HEK293 (cell line): ENCODE data around the gene ASAP2.

Experiments
- CTCF ChIA-PET: fragments of 350-600 bp; formaldehyde crosslinking; extraction: SDS; loops from one replicate; lab custom pipeline; 2021; ENCODE audit warnings: antibody characterized with exemption; lab: Yijun Ruan, JAX
- POLR2A ChIA-PET: fragments of 300-600 bp; formaldehyde crosslinking; extraction: SDS; loops from one replicate; lab custom pipeline; 2020; ENCODE audit warnings: antibody characterized with exemption, inconsistent platforms; lab: Yijun Ruan, JAX
- H3K27ac ChIP-seq: fragments of 200-500 bp; sonication (Bioruptor generic); 2 replicates; pipeline ENCODE4 v1.5.1; 2014; ENCODE audit warnings: low read depth, low read length, control low read depth, inconsistent platforms; ENCODE audit errors: extremely low read depth
- H3K36me3 ChIP-seq, 2 experiments: fragments of 200-500 bp in 1 of 2; sonication (Bioruptor generic) in 1 of 2; 1 replicate in 1 of 2; 2 replicates in 1 of 2; pipeline ENCODE4 v1.5.1; 2014 to 2017; ENCODE audit warnings: inconsistent platforms in 2 of 2, low read length in 2 of 2; ENCODE audit not compliant: control insufficient read depth in 2 of 2, insufficient read depth in 1 of 2
- H3K4me1 ChIP-seq: fragments of 200-500 bp; sonication (Bioruptor generic); 2 replicates; pipeline ENCODE4 v1.5.1; 2014; ENCODE audit warnings: mild to moderate bottlenecking, low read length, inconsistent platforms; ENCODE audit not compliant: control insufficient read depth, insufficient read depth
- H3K4me3 ChIP-seq: 2 replicates; pipeline ENCODE4 v1.5.1; 2011; ENCODE audit warnings: low read depth, mild to moderate bottlenecking, control low read depth, low read length, moderate library complexity
- H3K9me3 ChIP-seq: fragments of 200-500 bp; sonication (Bioruptor generic); 2 replicates; pipeline ENCODE4 v1.5.1; 2014; ENCODE audit warnings: low read depth, low read length, inconsistent platforms; ENCODE audit not compliant: control insufficient read depth, insufficient read depth
- KLF8 ChIP-seq: fragments of 450-650 bp; formaldehyde crosslinking; IDR thresholded peaks from 2 replicates; pipeline ENCODE4 v1.5.1; 2016; ENCODE audit warnings: missing biosample characterization, missing genetic modification characterization
- MYNN ChIP-seq: fragments of 450-650 bp; formaldehyde crosslinking; IDR thresholded peaks from 2 replicates; pipeline ENCODE4 v1.5.1; 2016; ENCODE audit warnings: missing biosample characterization, missing genetic modification characterization, borderline replicate concordance
- ZBTB10 ChIP-seq: fragments of 450-650 bp; formaldehyde crosslinking; IDR thresholded peaks from 2 replicates; pipeline ENCODE4 v1.5.1; 2016; ENCODE audit warnings: missing biosample characterization, missing genetic modification characterization
- ZBTB20 ChIP-seq: fragments of 450-650 bp; formaldehyde crosslinking; IDR thresholded peaks from 2 replicates; pipeline ENCODE4 v1.5.1; 2016; ENCODE audit warnings: missing biosample characterization, missing genetic modification characterization
- ZBTB49 ChIP-seq: fragments of 450-650 bp; formaldehyde crosslinking; IDR thresholded peaks from 2 replicates; pipeline ENCODE4 v1.5.1; 2016; ENCODE audit warnings: missing biosample characterization, missing genetic modification characterization, low read depth
- ZNF169 ChIP-seq: fragments of 450-650 bp; formaldehyde crosslinking; IDR thresholded peaks from 2 replicates; pipeline ENCODE4 v1.5.1; 2016; ENCODE audit warnings: missing biosample characterization, missing genetic modification characterization
- ZNF501 ChIP-seq: fragments of 450-650 bp; formaldehyde crosslinking; IDR thresholded peaks from 2 replicates; pipeline ENCODE4 v1.5.1; 2016; ENCODE audit warnings: missing biosample characterization, missing genetic modification characterization
- ZNF518A ChIP-seq: fragments of 450-650 bp; formaldehyde crosslinking; conservative IDR thresholded peaks from 2 replicates; pipeline ENCODE4 v1.5.1; 2016; ENCODE audit warnings: low read depth, missing biosample characterization, missing genetic modification characterization
- ZNF610 ChIP-seq: fragments of 450-650 bp; formaldehyde crosslinking; IDR thresholded peaks from 2 replicates; pipeline ENCODE4 v1.5.1; 2016; ENCODE audit warnings: missing biosample characterization, missing genetic modification characterization, borderline replicate concordance
- ZNF704 ChIP-seq: fragments of 450-650 bp; formaldehyde crosslinking; IDR thresholded peaks from 2 replicates; pipeline ENCODE4 v1.5.1; 2016; ENCODE audit warnings: missing biosample characterization, missing genetic modification characterization
- ZNF776 ChIP-seq: fragments of 450-650 bp; formaldehyde crosslinking; IDR thresholded peaks from 2 replicates; pipeline ENCODE4 v1.5.0; 2017; ENCODE audit warnings: missing biosample characterization, missing genetic modification characterization, borderline replicate concordance
- TF ChIP-seq, protein P1 (sequence below): fragments of 450-650 bp; IDR thresholded peaks from 2 replicates; pipeline ENCODE4 v1.5.1; 2018; ENCODE audit warnings: missing biosample characterization, missing genetic modification characterization

The ASAP2 gene

GRCh38 chr2:9213477-9214051 lies 7.0 kb downstream of the ASAP2 start (continued):
- TF ChIP-seq ZBTB49 (tag by site-specific recombination), result no peak

DNA sequence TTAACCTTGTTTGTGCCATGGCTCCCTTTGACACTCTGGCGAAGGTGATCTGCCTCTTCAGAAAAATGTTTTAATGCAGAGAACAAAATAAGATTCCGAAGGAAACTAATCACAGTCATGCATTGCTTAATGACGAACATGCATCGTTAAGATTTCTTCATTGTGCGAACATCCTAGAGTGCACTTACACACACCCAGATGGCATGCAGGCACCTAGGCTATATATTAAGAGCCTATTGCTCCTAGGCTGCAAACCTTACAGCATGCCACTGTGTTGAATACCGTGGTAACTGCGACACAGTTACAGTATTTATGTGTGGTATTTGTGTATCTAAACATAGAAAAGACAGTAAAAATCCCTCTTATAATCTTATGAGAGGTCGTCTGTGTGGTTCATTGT lies 8.3 kb downstream of the ASAP2 start:
- TF ChIP-seq ZBTB20 (tag by site-specific recombination), result no peak
- TF ChIP-seq ZBTB10 (tag by site-specific recombination), result no peak
- TF ChIP-seq ZNF501 (tag by site-specific recombination), result no peak
- TF ChIP-seq, protein P1, sequence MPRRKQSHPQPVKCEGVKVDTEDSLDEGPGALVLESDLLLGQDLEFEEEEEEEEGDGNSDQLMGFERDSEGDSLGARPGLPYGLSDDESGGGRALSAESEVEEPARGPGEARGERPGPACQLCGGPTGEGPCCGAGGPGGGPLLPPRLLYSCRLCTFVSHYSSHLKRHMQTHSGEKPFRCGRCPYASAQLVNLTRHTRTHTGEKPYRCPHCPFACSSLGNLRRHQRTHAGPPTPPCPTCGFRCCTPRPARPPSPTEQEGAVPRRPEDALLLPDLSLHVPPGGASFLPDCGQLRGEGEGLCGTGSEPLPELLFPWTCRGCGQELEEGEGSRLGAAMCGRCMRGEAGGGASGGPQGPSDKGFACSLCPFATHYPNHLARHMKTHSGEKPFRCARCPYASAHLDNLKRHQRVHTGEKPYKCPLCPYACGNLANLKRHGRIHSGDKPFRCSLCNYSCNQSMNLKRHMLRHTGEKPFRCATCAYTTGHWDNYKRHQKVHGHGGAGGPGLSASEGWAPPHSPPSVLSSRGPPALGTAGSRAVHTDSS (tag by site-specific recombination), result no peak
- TF ChIP-seq ZNF704 (tag by site-specific recombination), result no peak
- no peak for TF ChIP-seq ZNF776 (tag by site-specific recombination)
- TF ChIP-seq ZNF610 (tag by site-specific recombination), result no peak
- no peak for TF ChIP-seq MYNN (tag by site-specific recombination)
- no peak for TF ChIP-seq ZNF518A
- no peak for TF ChIP-seq KLF8 (tag by site-specific recombination)
- TF ChIP-seq ZNF169, result no peak
- ChIA-PET POLR2A (no interaction called here), CTCF (interaction anchor here (0.7 kb wide), 1 partner anchor 489 kb away, joined by 4 read pairs; no protein-coding TSS in a partner anchor)
- peaks cover 3% of the 10 kb centered on the region; the same call in 1 of the 2 replicates for H3K4me1 ChIP-seq
- no peak overlapping the region for H3K4me3 ChIP-seq
- H3K9me3 ChIP-seq, result no peaks in the 10 kb centered on the region
- no peak overlapping the region for H3K27ac ChIP-seq
- H3K36me3 ChIP-seq, result peaks cover 0 to 4% of the 10 kb centered on the region in 2 experiments; a peak in 2 of 3 replicates
